Small intestine (tissue), 7 donors: ENCODE measurements around the gene FRY. TPM values are rescaled to one million over a fixed set of nuclear protein-coding genes. Genes with fewer than 3 reads are reported as not detected.

Source experiments
- DNase-seq, 2 donors: peaks; one replicate each; pipeline versions ENCODE4 v3.0.0 to v3.0.0-alpha.2; 2013
- FAIRE-seq: peaks from 2 replicates; lab custom pipeline; 2012; peaks lifted over from hg19 to GRCh38; lab: Jason Lieb, UNC
- H3K27ac ChIP-seq, 3 donors: one replicate each; pipeline ENCODE4 v1.5.1; 2013; ENCODE audit warnings: low read length in 2 of 3, mild to moderate bottlenecking in 2 of 3, control low read depth in 1 of 3, inconsistent platforms in 1 of 3, low read depth in 1 of 3, moderate library complexity in 1 of 3
- H3K27me3 ChIP-seq, 3 donors: one replicate each; pipeline ENCODE4 v1.6.1; 2013; ENCODE audit warnings: low read length in 3 of 3, inconsistent platforms in 1 of 3; ENCODE audit not compliant: control insufficient read depth in 3 of 3, insufficient read depth in 3 of 3
- H3K36me3 ChIP-seq, 3 donors: one replicate each; pipeline ENCODE4 v1.6.1; 2013; ENCODE audit warnings: low read length in 3 of 3, inconsistent platforms in 1 of 3, low read depth in 1 of 3, mild to moderate bottlenecking in 1 of 3, moderate library complexity in 1 of 3; ENCODE audit not compliant: control insufficient read depth in 3 of 3, insufficient read depth in 2 of 3
- H3K4me1 ChIP-seq, 3 donors: one replicate each; pipeline ENCODE4 v1.6.1; 2013; ENCODE audit warnings: low read length in 2 of 3, inconsistent platforms in 1 of 3, low read depth in 1 of 3, mild to moderate bottlenecking in 1 of 3, moderate library complexity in 1 of 3; ENCODE audit not compliant: control insufficient read depth in 3 of 3, insufficient read depth in 2 of 3
- H3K4me3 ChIP-seq, 3 donors: one replicate each; pipeline ENCODE4 v1.5.1; 2013; ENCODE audit warnings: low read length in 3 of 3, control low read depth in 1 of 3, inconsistent platforms in 1 of 3, low read depth in 1 of 3, mild to moderate bottlenecking in 1 of 3, moderate library complexity in 1 of 3
- H3K9me3 ChIP-seq, 2 donors: one replicate each; pipeline ENCODE4 v1.6.1; 2013; ENCODE audit warnings: low read depth in 1 of 2, low read length in 1 of 2; ENCODE audit not compliant: control insufficient read depth in 2 of 2, insufficient read depth in 1 of 2
- WGBS, 3 donors: extraction: QIAGEN DNeasy Blood & Tissue Kit; methylation state at CpG; one replicate each; pipeline ENCODE4 v1.1.7; 2013; 5-methylcytosine and 5-hydroxymethylcytosine counted together
- polyA plus RNA-seq, 4 donors: library from polyadenylated mRNA; stranded (reverse) in 3 of 4; unstranded in 1 of 4; fragments of 200-250 nt in 3 of 4; fragments of 120-200 nt in 1 of 4; gene quantifications; one replicate each; pipeline versions ENCODE4 v1.2.1 to v1.2.3, GENCODE V29; 2013
- donor health status: healthy with polysubstance abuse.
- donor health status: control.
- donor health status: control.
- donor health status: Bipolar disorder and iron deficiency.
- donor health status: healthy.

FRY gene
- polyA plus RNA-seq, 4 donors, result 2.0 to 13.6 (median 3.6) TPM

DNA sequence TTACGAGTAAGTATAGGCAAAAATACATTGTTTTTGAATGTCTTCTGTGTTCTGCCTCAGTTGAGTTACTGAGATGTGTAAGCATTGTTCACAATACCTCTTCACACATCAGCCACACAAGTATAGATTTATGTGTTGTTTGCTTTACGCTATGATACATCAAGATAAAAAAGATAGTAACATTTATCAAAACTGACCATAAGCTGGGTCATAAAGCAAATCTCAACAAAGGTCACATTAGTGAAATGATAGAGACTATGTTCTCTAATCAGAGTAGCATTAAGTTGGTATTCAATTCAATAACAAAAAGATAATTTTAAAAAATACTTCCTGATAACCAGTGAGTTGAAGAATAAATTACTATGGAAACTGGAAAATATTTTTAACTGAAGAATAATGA lies 156.1 kb downstream of the FRY start:
- no peaks in the 10 kb centered on the region for H3K36me3 ChIP-seq
- H3K4me3 ChIP-seq, result no peak overlapping the region
- DNase-seq (no peak), FAIRE-seq (no peak)
- 85 to 86% (median 86%) methylated on average over 2 of the region's 2 CpGs for WGBS, 3 donors
- no peak overlapping the region for H3K27ac ChIP-seq
- no peaks in the 10 kb centered on the region for H3K4me1 ChIP-seq
- no peaks in the 10 kb centered on the region for H3K27me3 ChIP-seq
- no peaks in the 10 kb centered on the region for H3K9me3 ChIP-seq

DNA sequence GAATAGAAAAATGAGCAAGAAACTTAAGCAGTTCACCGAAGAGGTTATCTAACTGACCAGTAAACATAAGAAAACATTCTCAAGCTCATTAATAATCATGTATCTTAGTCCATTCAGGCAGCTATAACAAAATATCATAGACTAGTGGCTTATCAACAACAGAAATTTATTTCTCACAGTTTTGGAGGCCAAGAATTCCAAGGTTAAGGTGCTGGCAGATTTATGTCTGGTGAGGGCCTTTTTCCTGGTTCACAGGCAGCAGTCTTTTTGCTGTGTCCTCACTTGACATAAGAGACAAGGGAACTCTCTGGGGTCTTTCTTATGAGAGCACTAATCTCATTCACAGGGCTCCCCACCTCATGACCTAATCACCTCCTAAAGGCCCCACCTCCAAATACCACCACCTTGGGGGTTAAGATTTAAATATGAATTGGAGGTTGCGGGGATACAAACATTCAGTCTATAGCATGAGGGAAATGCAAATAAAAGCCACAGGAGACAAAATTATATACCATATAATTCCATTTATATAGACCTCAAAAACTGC lies 160.0 kb downstream of the FRY start:
- Histone ChIP-seq H3K4me1 (no peaks in the 10 kb centered on the region), H3K9me3 (no peaks in the 10 kb centered on the region), H3K27me3 (no peaks in the 10 kb centered on the region), H3K36me3 (no peaks in the 10 kb centered on the region), H3K4me3 (no peak overlapping the region), H3K27ac (no peak overlapping the region)
- DNase-seq (no peak), FAIRE-seq (no peak)
- 80 to 86% (median 84%) methylated on average over 2 of the region's 2 CpGs for WGBS, 3 donors

DNA sequence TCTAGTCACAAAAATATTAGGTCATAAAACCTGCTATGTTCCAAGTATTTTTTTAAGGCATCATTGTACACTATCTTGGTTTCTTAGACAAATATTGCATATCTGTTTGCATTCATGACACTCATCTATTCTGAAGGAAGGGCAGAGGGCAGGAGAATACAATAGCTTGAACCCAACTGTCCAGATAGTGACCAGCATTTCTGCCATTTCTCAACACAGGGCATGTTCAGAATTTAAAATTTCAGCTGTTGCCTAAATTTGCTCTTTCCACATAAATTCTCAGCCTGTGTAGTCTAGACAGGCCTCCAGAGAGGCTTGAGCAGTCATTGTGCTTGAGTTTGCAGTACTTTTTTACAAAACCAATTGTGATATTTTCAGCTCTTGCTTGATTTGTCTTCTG lies 164.1 kb downstream of the FRY start:
- Histone ChIP-seq H3K27ac (no peak overlapping the region), H3K9me3 (no peaks in the 10 kb centered on the region), H3K4me1 (no peaks in the 10 kb centered on the region), H3K36me3 (no peaks in the 10 kb centered on the region), H3K27me3 (no peaks in the 10 kb centered on the region), H3K4me3 (no peak overlapping the region)
- DNase-seq (no peak), FAIRE-seq (no peak)

DNA sequence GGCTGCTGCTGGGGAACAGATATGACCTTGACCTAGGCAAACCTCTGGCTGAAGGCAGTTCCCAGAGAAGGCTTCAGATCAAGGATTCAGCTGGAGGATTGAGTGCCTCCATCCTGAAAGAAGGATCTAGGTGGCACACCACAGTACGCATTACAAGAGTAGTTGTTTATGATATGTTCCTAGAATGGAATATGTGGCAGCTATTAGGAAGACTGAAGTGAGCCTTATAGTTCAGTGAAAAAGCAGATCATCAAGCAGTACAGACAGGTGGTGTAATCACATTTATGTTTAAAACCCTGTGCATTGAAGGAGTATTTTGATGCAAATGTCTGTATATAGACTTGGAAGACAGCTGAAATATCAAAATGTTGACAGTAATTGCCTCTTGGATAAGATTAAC lies 167.6 kb downstream of the FRY start:
- Histone ChIP-seq H3K9me3 (no peaks in the 10 kb centered on the region), H3K36me3 (no peaks in the 10 kb centered on the region), H3K27ac (no peak overlapping the region), H3K27me3 (no peaks in the 10 kb centered on the region), H3K4me1 (no peaks in the 10 kb centered on the region), H3K4me3 (no peak overlapping the region)
- WGBS, 3 donors, result 99 to 100% (median 100%) methylated on average over 1 of the region's 1 CpG
- FAIRE-seq, result no peak
- no peak for DNase-seq

DNA sequence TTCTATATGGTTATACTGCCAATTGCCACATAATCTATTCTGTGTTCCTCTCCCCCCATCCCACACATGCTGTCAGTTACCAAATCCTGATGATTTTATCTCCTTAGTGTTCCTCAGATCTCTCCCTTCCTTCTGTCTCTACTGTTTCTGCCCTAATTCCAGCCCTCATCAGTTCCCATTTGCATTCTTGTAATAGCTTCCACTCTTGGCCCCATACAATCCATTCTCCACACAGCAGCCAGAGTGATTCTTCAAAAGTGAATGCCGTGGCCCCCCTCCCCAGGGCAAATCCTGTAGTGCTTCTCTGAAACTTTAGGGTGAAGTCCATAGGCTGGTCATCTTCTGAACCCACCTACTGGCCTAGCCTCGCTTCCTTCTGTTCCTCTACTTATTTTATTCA lies 169.2 kb downstream of the FRY start:
- Histone ChIP-seq H3K36me3 (no peaks in the 10 kb centered on the region), H3K27me3 (no peaks in the 10 kb centered on the region), H3K9me3 (no peaks in the 10 kb centered on the region), H3K27ac (no peak overlapping the region), H3K4me1 (no peaks in the 10 kb centered on the region), H3K4me3 (no peak overlapping the region)
- 80 to 90% (median 81%) methylated on average over 2 of the region's 2 CpGs for WGBS, 3 donors
- FAIRE-seq (no peak), DNase-seq (no peak)

DNA sequence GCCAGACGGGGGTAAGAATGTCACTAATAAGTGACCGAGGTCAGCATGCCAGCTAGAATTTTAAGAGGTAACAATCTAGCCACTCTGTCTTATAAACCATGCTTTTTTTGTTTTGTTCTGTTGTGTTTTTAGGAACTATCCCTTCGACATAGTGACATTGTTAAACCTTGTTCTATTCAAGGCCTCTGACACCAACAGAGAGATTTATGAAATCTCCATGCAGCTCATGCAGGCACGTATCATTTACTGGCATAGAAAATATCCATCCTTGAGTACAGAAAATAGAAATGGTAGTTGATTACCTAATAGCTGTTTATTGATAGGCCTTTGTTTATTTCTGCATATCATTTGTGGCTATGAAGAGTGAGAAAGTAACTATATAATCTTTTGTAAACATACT lies 170.2 kb downstream of the FRY start:
- Histone ChIP-seq H3K4me3 (no peak overlapping the region), H3K9me3 (no peaks in the 10 kb centered on the region), H3K27ac (no peak overlapping the region), H3K4me1 (no peaks in the 10 kb centered on the region), H3K36me3 (no peaks in the 10 kb centered on the region), H3K27me3 (no peaks in the 10 kb centered on the region)
- 88 to 91% (median 89%) methylated on average over 4 of the region's 4 CpGs for WGBS, 3 donors
- DNase-seq (no peak), FAIRE-seq (no peak)

DNA sequence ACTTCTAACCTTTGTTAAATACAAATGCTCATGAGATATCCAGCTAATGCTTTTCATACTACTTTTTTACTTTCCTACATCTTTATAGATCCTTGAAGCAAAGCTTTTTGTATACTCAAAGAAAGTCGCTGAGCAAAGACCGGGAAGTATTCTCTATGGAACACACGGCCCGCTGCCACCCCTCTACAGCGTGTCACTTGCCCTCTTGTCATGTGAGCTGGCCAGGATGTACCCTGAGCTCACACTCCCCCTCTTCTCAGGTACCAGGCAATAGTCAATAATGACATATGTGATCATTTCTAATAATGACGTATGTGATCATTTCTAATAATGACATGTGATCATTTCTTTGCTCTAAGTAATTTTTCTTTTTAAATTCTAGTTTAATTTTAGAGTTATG lies 170.7 kb downstream of the FRY start:
- no peaks in the 10 kb centered on the region for H3K36me3 ChIP-seq
- 92 to 95% (median 94%) methylated on average over 6 of the region's 6 CpGs for WGBS, 3 donors
- no peaks in the 10 kb centered on the region for H3K9me3 ChIP-seq
- H3K4me1 ChIP-seq, result no peaks in the 10 kb centered on the region
- DNase-seq, result no peak
- no peak overlapping the region for H3K27ac ChIP-seq
- no peak overlapping the region for H3K4me3 ChIP-seq
- no peaks in the 10 kb centered on the region for H3K27me3 ChIP-seq
- FAIRE-seq, result no peak

DNA sequence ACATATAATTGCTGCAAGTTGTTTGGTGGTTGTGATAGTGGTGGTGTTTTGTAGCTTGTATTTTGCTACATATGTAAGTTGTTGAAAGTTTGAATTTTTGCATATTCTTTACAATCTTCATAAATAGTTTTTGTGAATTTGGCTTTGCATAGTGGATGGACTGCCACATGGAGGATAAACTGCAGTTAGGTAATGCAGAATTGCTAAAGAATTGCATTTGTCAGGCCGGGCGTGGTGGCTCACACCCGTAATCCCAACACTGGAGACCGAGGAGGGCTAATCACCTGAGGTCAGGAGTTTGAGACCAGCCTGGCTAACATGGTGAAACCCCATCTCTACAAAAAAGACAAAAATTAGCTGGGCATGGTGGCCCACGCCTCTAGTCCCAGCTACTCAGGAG lies 171.6 kb downstream of the FRY start:
- WGBS, 3 donors, result 76 to 96% (median 81%) methylated on average over 5 of the region's 5 CpGs
- FAIRE-seq (no peak), DNase-seq (no peak)
- H3K27me3 ChIP-seq, result no peaks in the 10 kb centered on the region
- no peaks in the 10 kb centered on the region for H3K36me3 ChIP-seq
- no peaks in the 10 kb centered on the region for H3K9me3 ChIP-seq
- no peak overlapping the region for H3K27ac ChIP-seq
- no peak overlapping the region for H3K4me3 ChIP-seq
- no peaks in the 10 kb centered on the region for H3K4me1 ChIP-seq

DNA sequence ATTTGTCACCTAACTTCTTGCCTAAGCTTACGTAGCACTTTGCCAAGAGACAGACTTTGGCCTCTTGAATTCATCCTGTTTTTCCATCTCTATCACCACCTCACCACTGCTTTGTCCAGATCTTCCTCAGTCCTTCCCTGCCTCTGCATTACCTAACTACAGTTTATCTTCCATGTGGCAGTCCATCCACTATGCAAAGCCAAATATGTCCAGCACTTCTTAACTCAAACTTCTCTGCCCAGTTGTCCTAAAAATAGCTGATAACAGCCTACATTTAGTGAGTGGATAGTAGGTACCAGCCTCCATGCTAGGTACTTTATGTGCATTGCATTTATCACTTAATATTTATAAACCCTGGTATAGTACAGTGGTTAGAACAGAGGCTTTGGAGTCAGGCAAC lies 172.2 kb downstream of the FRY start:
- Histone ChIP-seq H3K36me3 (no peaks in the 10 kb centered on the region), H3K27ac (no peak overlapping the region), H3K4me3 (no peak overlapping the region), H3K9me3 (no peaks in the 10 kb centered on the region), H3K4me1 (no peaks in the 10 kb centered on the region), H3K27me3 (no peaks in the 10 kb centered on the region)
- WGBS, 3 donors, result 75 to 87% (median 86%) methylated on average over 1 of the region's 1 CpG
- FAIRE-seq, result no peak
- DNase-seq, result no peak
